Ishikawa (cell line): Measurements from ENCODE around the gene APOC3.

Experiments used
- CEBPB ChIP-seq: IDR thresholded peaks from 2 replicates; pipeline ENCODE4 v1.6.1; 2012
- CREB1 ChIP-seq: IDR thresholded peaks from 2 replicates; pipeline ENCODE4 v1.6.1; 2012; ENCODE audit warnings: low read depth
- EGR1 ChIP-seq: IDR thresholded peaks from 2 replicates; pipeline ENCODE4 v1.6.1; 2012
- EP300 ChIP-seq: IDR thresholded peaks from 2 replicates; pipeline ENCODE4 v1.6.1; 2012; ENCODE audit warnings: borderline replicate concordance
- FOXM1 ChIP-seq: IDR thresholded peaks from 2 replicates; pipeline ENCODE4 v1.6.1; 2012; ENCODE audit warnings: low read depth, borderline replicate concordance
- MAX ChIP-seq: IDR thresholded peaks from 2 replicates; pipeline ENCODE4 v1.6.1; 2012
- NFIC ChIP-seq: IDR thresholded peaks from 2 replicates; pipeline ENCODE4 v1.6.1; 2012
- RAD21 ChIP-seq: IDR thresholded peaks from 2 replicates; pipeline ENCODE4 v1.6.1; 2012; ENCODE audit warnings: low read depth
- REST ChIP-seq: IDR thresholded peaks from 2 replicates; pipeline ENCODE4 v1.6.1; 2012; ENCODE audit warnings: low read depth, mild to moderate bottlenecking
- TAF1 ChIP-seq: IDR thresholded peaks from 2 replicates; pipeline ENCODE4 v1.6.1; 2012; ENCODE audit warnings: low read depth, mild to moderate bottlenecking
- TCF12 ChIP-seq: IDR thresholded peaks from 2 replicates; pipeline ENCODE4 v1.6.1; 2012; ENCODE audit warnings: low read depth
- TEAD4 ChIP-seq: IDR thresholded peaks from 2 replicates; pipeline ENCODE4 v1.6.1; 2012
- USF1 ChIP-seq: IDR thresholded peaks from 2 replicates; pipeline ENCODE4 v1.6.1; 2012
- YY1 ChIP-seq: IDR thresholded peaks from 2 replicates; pipeline ENCODE4 v1.6.1; 2012; ENCODE audit warnings: low read depth
- ZBTB7A ChIP-seq: IDR thresholded peaks from 2 replicates; pipeline ENCODE4 v1.6.1; 2012; ENCODE audit warnings: low read depth

Gene APOC3

GRCh38 chr11:116808262-116809175, 21.2 kb upstream of the APOC3 start:
- TF ChIP-seq ZBTB7A: no peak
- no peak for TF ChIP-seq NFIC
- no peak for TF ChIP-seq TEAD4
- no peak for TF ChIP-seq CEBPB
- TF ChIP-seq FOXM1: no peak
- no peak for TF ChIP-seq EGR1
- TF ChIP-seq RAD21: no peak
- TF ChIP-seq EP300: no peak
- no peak for TF ChIP-seq USF1

- TF ChIP-seq USF1 (no peak), NFIC (no peak), EP300 (no peak), MAX (no peak), TCF12 (no peak), CEBPB (no peak), FOXM1 (no peak), TEAD4 (no peak), RAD21 (no peak), TAF1 (no peak), REST (no peak), YY1 (no peak), ZBTB7A (no peak), EGR1 (no peak)
Measured at GRCh38 chr11:116811194-116811593, 18.5 kb upstream of the APOC3 start.

- TF ChIP-seq EGR1: no peak
- TF ChIP-seq EP300: no peak
- no peak for TF ChIP-seq CREB1
- no peak for TF ChIP-seq REST
- no peak for TF ChIP-seq USF1
- TF ChIP-seq RAD21: no peak
- no peak for TF ChIP-seq ZBTB7A
- no peak for TF ChIP-seq TAF1
- no peak for TF ChIP-seq NFIC
- TF ChIP-seq FOXM1: no peak
- TF ChIP-seq YY1: no peak
- TF ChIP-seq TCF12: no peak
- TF ChIP-seq CEBPB: no peak
- TF ChIP-seq MAX: no peak
- no peak for TF ChIP-seq TEAD4
Measured at GRCh38 chr11:116812109-116812508, 17.6 kb upstream of the APOC3 start.

GRCh38 chr11:116813170-116813569, 16.5 kb upstream of the APOC3 start:
- TF ChIP-seq REST (no peak), FOXM1 (no peak), RAD21 (no peak), YY1 (no peak), NFIC (no peak), EP300 (no peak), CREB1 (no peak), TAF1 (no peak), MAX (no peak), EGR1 (no peak), USF1 (no peak), TEAD4 (no peak), ZBTB7A (no peak), TCF12 (no peak)
